AG10803 (cell line): ENCODE results near the gene CNN1.

Source experiments
- DNase-seq: peaks from one replicate; pipeline ENCODE4 v3.0.0; 2010; ENCODE audit warnings: low read depth
- H3K4me3 ChIP-seq: 2 replicates; pipeline ENCODE4 v1.5.1; 2011; ENCODE audit warnings: mild to moderate bottlenecking, low read length, control low read depth
- TF ChIP-seq, protein P1 (sequence below): conservative IDR thresholded peaks from 2 replicates; pipeline ENCODE4 v1.5.1; 2011; ENCODE audit warnings: mild to moderate bottlenecking, low read length, control low read depth, inconsistent platforms

Gene CNN1

DNA sequence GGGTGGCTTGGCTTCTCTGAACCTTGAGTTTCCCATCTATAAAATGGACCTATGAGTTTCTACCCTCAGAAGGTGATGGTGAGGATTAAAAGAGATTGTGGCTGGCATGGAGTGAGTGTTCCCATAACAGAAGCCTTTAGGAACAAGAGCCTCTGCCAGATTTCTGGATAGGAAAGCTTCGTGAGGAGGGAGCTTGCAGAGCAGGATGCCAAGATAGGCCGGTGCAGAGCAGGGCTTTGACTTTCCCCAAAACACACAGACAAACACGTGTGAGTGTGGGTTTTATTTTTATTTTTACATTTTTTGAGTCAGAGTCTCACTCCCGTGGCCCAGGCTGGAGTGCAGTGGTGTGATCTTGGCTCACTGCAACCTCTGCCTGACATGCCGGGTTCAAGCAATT, 3.7 kb upstream of the CNN1 start:
- H3K4me3 ChIP-seq: no peak overlapping the region
- peak; percentile 11 for DNase-seq
- TF ChIP-seq, protein P1, sequence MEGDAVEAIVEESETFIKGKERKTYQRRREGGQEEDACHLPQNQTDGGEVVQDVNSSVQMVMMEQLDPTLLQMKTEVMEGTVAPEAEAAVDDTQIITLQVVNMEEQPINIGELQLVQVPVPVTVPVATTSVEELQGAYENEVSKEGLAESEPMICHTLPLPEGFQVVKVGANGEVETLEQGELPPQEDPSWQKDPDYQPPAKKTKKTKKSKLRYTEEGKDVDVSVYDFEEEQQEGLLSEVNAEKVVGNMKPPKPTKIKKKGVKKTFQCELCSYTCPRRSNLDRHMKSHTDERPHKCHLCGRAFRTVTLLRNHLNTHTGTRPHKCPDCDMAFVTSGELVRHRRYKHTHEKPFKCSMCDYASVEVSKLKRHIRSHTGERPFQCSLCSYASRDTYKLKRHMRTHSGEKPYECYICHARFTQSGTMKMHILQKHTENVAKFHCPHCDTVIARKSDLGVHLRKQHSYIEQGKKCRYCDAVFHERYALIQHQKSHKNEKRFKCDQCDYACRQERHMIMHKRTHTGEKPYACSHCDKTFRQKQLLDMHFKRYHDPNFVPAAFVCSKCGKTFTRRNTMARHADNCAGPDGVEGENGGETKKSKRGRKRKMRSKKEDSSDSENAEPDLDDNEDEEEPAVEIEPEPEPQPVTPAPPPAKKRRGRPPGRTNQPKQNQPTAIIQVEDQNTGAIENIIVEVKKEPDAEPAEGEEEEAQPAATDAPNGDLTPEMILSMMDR: no peak

DNA sequence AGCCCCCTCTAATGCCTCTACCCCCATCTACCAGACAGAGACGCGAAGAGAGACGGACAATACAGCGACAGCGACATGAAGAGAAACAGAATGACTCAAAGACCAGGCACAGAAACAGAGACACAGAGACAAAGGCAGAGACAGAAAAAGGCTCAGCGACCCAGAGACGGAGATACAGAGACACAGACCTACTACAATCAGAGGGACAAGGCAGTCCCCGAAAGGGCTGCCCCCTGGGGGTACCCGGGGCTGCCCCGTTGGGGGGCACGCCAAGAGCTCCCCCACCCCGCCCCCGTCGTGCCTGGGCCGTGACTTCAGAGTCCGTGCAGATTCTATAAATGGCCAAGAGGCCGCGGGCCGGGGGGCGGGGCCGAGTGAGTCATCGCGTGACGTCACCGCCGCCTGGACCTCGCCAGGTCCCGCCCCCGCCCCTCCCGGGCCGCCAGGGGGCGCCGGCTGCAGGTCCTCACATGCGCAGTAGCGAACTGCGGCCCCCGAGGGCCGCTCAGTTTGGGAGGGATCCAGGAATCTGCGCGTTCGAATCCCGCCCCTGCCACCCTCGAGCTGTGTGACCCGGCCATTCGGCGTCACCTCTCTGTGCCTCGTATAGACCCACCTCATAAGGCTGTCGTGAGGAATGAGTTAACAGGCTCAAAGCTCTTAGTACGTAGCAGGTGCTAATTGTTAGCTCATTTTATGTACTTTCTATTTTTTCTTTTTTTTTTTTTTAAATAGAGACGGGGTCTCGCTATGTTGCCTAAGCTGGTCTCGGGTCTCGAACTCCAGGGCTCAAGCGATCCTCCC, 2.7 kb upstream of the CNN1 start:
- DNase-seq: peak; percentile 81
- H3K4me3 ChIP-seq: peak overlapping the region; percentile 53
- TF ChIP-seq, protein P1: peak; percentile 55

GRCh38 chr19:11539495-11540365, 1.1 kb downstream of the CNN1 start:
- TF ChIP-seq, protein P1: no peak
- peak overlapping the region; percentile 57 for H3K4me3 ChIP-seq
- DNase-seq: no peak

DNA sequence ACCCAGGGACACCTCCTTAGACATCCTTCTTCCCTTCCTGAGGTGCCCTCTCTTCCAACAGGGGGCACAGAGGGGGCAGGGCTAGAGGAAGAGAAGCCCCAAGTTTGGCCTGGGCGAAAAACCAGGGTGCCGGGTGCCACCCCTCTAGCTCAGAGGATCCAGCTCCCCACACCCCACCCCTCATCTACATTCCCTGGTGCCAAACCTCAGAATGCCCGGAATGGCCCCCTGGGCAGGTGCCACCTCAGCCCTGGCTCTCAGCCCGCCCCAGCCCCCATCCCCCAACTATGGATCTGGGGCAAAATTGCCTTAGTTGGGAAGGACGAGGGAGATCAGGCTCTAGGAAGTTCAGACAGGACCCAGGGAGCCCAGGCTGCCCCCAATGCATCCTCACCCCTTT, 2.0 kb downstream of the CNN1 start:
- H3K4me3 ChIP-seq: no peak overlapping the region
- TF ChIP-seq, protein P1: no peak
- no peak for DNase-seq

DNA sequence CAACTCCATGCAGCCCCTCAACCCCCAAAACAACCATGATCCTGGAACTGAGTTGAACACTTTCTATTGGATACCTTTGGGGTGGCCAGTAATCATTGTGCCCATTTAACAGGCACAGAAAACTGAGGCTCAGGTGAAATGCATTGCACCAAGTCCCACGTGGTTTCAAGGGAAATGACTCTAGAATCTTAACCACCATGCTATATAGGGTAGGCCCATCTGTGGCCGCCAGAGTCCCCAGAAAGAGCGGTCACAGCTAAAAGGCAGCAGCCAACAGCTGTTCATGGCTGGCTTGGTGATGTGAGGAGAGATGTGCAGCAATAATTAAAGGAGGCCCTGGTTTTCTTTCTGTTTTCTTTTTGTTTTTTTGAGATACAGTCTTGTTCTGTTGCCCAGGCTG, 2.6 kb downstream of the CNN1 start:
- no peak for DNase-seq
- TF ChIP-seq, protein P1: no peak

DNA sequence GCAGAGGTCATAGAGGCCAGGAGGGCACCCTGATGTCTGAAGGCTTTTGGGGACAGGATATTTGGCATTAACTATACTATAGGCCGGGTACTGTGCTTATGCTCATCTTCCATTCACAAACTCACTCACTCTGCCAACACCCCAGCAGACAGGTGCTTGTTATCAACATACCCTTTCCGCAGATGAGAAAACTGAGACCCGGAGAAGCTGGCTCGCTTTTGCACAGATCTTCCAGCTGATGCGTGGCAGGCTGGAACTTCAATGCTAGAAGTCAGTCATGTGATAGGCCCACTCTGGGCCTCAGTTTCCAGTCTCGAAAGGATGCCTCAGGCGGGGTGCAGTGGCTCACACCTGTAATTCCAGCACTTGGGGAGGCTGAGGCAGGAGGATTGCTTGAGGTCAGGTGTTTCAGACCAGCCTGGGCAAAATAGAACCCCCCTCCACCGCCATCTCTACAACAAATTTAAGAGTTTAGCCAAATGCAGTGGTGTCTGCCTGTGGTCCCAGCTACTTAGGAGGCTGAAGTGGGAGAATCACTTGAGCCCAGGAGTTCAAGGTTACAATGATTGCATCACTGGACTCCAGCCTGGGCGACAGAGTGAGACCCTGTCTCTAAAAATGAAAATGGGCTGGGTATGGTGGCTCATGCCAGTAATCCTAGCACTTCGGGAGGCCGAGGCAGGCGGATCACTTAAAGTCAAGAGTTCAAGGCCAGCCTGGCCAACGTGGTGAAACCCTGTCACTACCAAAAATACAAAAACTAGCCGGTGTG, 9.5 kb downstream of the CNN1 start:
- H3K4me3 ChIP-seq: no peak overlapping the region
- DNase-seq: no peak
- TF ChIP-seq, protein P1: no peak

More for the DNA sequence above, 2.6 kb downstream of the CNN1 start:
- H3K4me3 ChIP-seq: no peak overlapping the region
